HepG2 (cell line): ENCODE data around the gene NAV3. TPM values are rescaled to one million over a fixed set of nuclear protein-coding genes. Genes with fewer than 3 reads are reported as not detected.

Experiments used
- ATAC-seq: fragments of 200-7000 bp; cut with Tn5 transposase; 3 replicates; pipeline ENCODE4 v1.9.1; 2020; ENCODE audit warnings: mild to moderate bottlenecking, moderate library complexity
- BruUV-seq: library from RNA; stranded (reverse); fragments of 400-500 nt; replicated peaks from 2 replicates; lab custom pipeline; 2021; lab: Mats Ljungman, UMichigan
- CTCF ChIA-PET: fragments of 300-600 bp; formaldehyde crosslinking; extraction: SDS; loops from one replicate; lab custom pipeline; 2021; ENCODE audit warnings: low total read pairs, inconsistent platforms, low intra/inter-chr PET ratio; lab: Yijun Ruan, JAX
- POLR2A ChIA-PET: fragments of 350-600 bp; sonication (Branson Sonifier 250); formaldehyde crosslinking; loops from one replicate; lab custom pipeline; 2020; ENCODE audit warnings: antibody characterized with exemption, inconsistent platforms; lab: Yijun Ruan, JAX
- DNase-seq: peaks from one replicate; pipeline ENCODE4 v3.0.0-alpha.2; 2015; ENCODE audit warnings: low spot score
- FAIRE-seq: peaks from 3 replicates; lab custom pipeline; 2011; peaks lifted over from hg19 to GRCh38; lab: Jason Lieb, UNC
- H2AFZ ChIP-seq: one replicate; pipeline ENCODE4 v1.6.1; 2011; ENCODE audit warnings: low read length, inconsistent platforms
- H3K27ac ChIP-seq: fragments of 300-600 bp; 3 replicates; pipeline ENCODE4 v1.8.0; 2011; ENCODE audit warnings: mixed run types, mild to moderate bottlenecking, mixed read lengths, low read length, inconsistent platforms; ENCODE audit not compliant: insufficient read depth; ENCODE audit errors: extremely low read length
- H3K27me3 ChIP-seq, 2 experiments: fragments of 200-600 bp in 1 of 2; 2 replicates in 1 of 2; 3 replicates in 1 of 2; pipeline versions ENCODE4 v1.6.0 to v1.8.0; 2011; ENCODE audit warnings: low read length in 2 of 2, mild to moderate bottlenecking in 2 of 2, moderate library complexity in 2 of 2, inconsistent platforms in 1 of 2; ENCODE audit not compliant: insufficient read depth in 2 of 2, control insufficient read depth in 1 of 2
- H3K36me3 ChIP-seq, 2 experiments: fragments of 200-600 bp in 1 of 2; replicated peaks in 1 of 2; 2 replicates in 1 of 2; 3 replicates in 1 of 2; pipeline versions ENCODE4 v1.5.1 to v1.8.0; 2011; ENCODE audit warnings: low read length in 2 of 2, inconsistent platforms in 1 of 2; ENCODE audit not compliant: insufficient read depth in 2 of 2, control insufficient read depth in 1 of 2
- H3K4me1 ChIP-seq: 2 replicates; pipeline ENCODE4 v1.5.1; 2012; ENCODE audit warnings: low read length, inconsistent platforms; ENCODE audit not compliant: insufficient read depth
- H3K4me2 ChIP-seq: 2 replicates; pipeline ENCODE4 v1.6.0; 2011; ENCODE audit warnings: low read depth, low read length, inconsistent platforms
- H3K4me3 ChIP-seq, 3 experiments: fragments of 200-600 bp in 1 of 3; sonication (generic), shearing (Covaris generic) in 1 of 3; replicated peaks in 1 of 3; 2 replicates each; pipeline ENCODE4 v1.5.1; 2011 to 2016; ENCODE audit warnings: low read length in 3 of 3, inconsistent platforms in 2 of 3, low read depth in 2 of 3, mild to moderate bottlenecking in 2 of 3, control low read depth in 1 of 3, mixed read lengths in 1 of 3; ENCODE audit not compliant: insufficient read depth in 1 of 3
- H3K79me2 ChIP-seq: one replicate; pipeline ENCODE4 v1.6.1; 2011; ENCODE audit warnings: low read length, inconsistent platforms; ENCODE audit not compliant: insufficient read depth
- H3K9ac ChIP-seq: 2 replicates; pipeline ENCODE4 v1.6.0; 2011; ENCODE audit warnings: mild to moderate bottlenecking, low read depth, low read length, inconsistent platforms; ENCODE audit not compliant: insufficient read depth
- H3K9me3 ChIP-seq: 2 replicates; pipeline ENCODE4 v1.5.1; 2012; ENCODE audit warnings: mild to moderate bottlenecking, low read length
- H4K20me1 ChIP-seq: 2 replicates; pipeline ENCODE4 v1.6.0; 2011; ENCODE audit warnings: inconsistent platforms, mild to moderate bottlenecking, low read length, moderate library complexity; ENCODE audit not compliant: insufficient read depth
- ARHGAP35 ChIP-seq: sonication (generic); formaldehyde crosslinking; IDR thresholded peaks from 2 replicates; pipeline ENCODE4 v1.9.0; 2022; ENCODE audit warnings: mild to moderate bottlenecking, inconsistent platforms, moderate library complexity, missing genetic modification reagents, borderline replicate concordance
- ARNT2 ChIP-seq: sonication (generic); formaldehyde crosslinking; IDR thresholded peaks from 2 replicates; pipeline ENCODE4 v1.8.0; 2022; ENCODE audit warnings: mild to moderate bottlenecking, low read depth, missing genetic modification reagents, moderate library complexity
- ELF4 ChIP-seq: sonication (generic); formaldehyde crosslinking; IDR thresholded peaks from 2 replicates; pipeline ENCODE4 v1.5.0; 2020; ENCODE audit warnings: missing genetic modification reagents, mild to moderate bottlenecking, moderate library complexity, borderline replicate concordance
- EZH2 ChIP-seq: conservative IDR thresholded peaks from 2 replicates; pipeline ENCODE4 v1.6.1; 2012; ENCODE audit warnings: mild to moderate bottlenecking, low read depth, low read length, moderate library complexity
- ISX ChIP-seq: sonication (generic); formaldehyde crosslinking; conservative IDR thresholded peaks from 2 replicates; pipeline ENCODE4 v1.5.0; 2020; ENCODE audit warnings: missing genetic modification reagents
- NPAS2 ChIP-seq: sonication (generic); formaldehyde crosslinking; IDR thresholded peaks from 2 replicates; pipeline ENCODE4 v1.8.0; 2022; ENCODE audit warnings: mild to moderate bottlenecking, missing genetic modification reagents, borderline replicate concordance
- SNAPC2 ChIP-seq: sonication (generic); formaldehyde crosslinking; IDR thresholded peaks from 2 replicates; pipeline ENCODE4 v1.8.1; 2022; ENCODE audit warnings: mild to moderate bottlenecking, missing genetic modification reagents
- WIZ ChIP-seq: sonication (generic); formaldehyde crosslinking; IDR thresholded peaks from 2 replicates; pipeline ENCODE4 v1.5.1; 2020; ENCODE audit warnings: mild to moderate bottlenecking, missing genetic modification reagents
- ZNF337 ChIP-seq: sonication (generic); formaldehyde crosslinking; IDR thresholded peaks from 2 replicates; pipeline ENCODE4 v1.5.1; 2020; ENCODE audit warnings: missing genetic modification reagents, low read depth, mild to moderate bottlenecking, borderline replicate concordance
- ZNF891 ChIP-seq: sonication (generic); formaldehyde crosslinking; IDR thresholded peaks from 2 replicates; pipeline ENCODE4 v1.5.0; 2020; ENCODE audit warnings: mild to moderate bottlenecking, missing genetic modification reagents
- whole genome bisulfite sequencing: methylation state at CpG from one replicate; pipeline ENCODE4 v1.1.6; 2017; ENCODE audit warnings: low lambda C conversion rate; 5-methylcytosine and 5-hydroxymethylcytosine counted together
- in situ Hi-C: cut with HindIII; loops from 2 replicates; pipeline ENCODE4 v1.10.0; 2017; ENCODE audit warnings: low pct_unique_long_range_greater_than_20kb; ENCODE audit not compliant: extremely low pct_ligation_motif_present
- intact Hi-C: fragments of 100-400 bp; cut with micrococcal nuclease; formaldehyde crosslinking; loops from one replicate; pipeline ENCODE4 v1.10.0; 2022; ENCODE audit not compliant: unreplicated experiment
- polyA plus RNA-seq, 8 experiments: library from polyadenylated mRNA; depleted of rRNA in 3 of 8; stranded (reverse) in 7 of 8; unstranded in 1 of 8; fragments of >200 nt; fragmentation: Illumina TruSeq in 4 of 8; extraction: Trizol in 4 of 8; gene quantifications; 2 replicates each; pipeline versions ENCODE4 v1.2.1 to v1.2.3, GENCODE V29; 2011 to 2016; ENCODE audit warnings: low read depth in 4 of 8, missing spikeins in 1 of 8, mixed read lengths in 1 of 8; ENCODE audit not compliant: insufficient read depth in 1 of 8
- total RNA-seq, 5 experiments: library from RNA; depleted of rRNA; stranded (reverse); fragments of >200 nt; fragmentation: Illumina TruSeq; extraction: Trizol; gene quantifications; 2 replicates each; pipeline ENCODE4 v1.2.3, GENCODE V29; 2016; ENCODE audit warnings: low read depth in 1 of 5
- TF ChIP-seq, protein P1 (sequence below): sonication (generic); formaldehyde crosslinking; IDR thresholded peaks from 2 replicates; pipeline ENCODE4 v1.4.0; 2020; ENCODE audit warnings: missing genetic modification reagents, borderline replicate concordance
- TF ChIP-seq, protein P2 (sequence below): sonication (generic); formaldehyde crosslinking; IDR thresholded peaks from 2 replicates; pipeline ENCODE4 v1.8.1; 2023; ENCODE audit warnings: mild to moderate bottlenecking, missing genetic modification reagents
- TF ChIP-seq, protein P3 (sequence below): sonication (generic); formaldehyde crosslinking; IDR thresholded peaks from 2 replicates; pipeline ENCODE4 v1.4.0; 2020; ENCODE audit warnings: missing genetic modification reagents
- TF ChIP-seq, protein P4 (sequence below): sonication (generic); formaldehyde crosslinking; conservative IDR thresholded peaks from 2 replicates; pipeline ENCODE4 v1.5.0; 2020; ENCODE audit warnings: missing genetic modification reagents

NAV3 gene
- total and polyA plus RNA-seq, 2 of the 13 experiments (the other 11 are each of a cell fraction or from before 2014, with no cell fraction given) = 0.01 to 0.18 TPM

DNA sequence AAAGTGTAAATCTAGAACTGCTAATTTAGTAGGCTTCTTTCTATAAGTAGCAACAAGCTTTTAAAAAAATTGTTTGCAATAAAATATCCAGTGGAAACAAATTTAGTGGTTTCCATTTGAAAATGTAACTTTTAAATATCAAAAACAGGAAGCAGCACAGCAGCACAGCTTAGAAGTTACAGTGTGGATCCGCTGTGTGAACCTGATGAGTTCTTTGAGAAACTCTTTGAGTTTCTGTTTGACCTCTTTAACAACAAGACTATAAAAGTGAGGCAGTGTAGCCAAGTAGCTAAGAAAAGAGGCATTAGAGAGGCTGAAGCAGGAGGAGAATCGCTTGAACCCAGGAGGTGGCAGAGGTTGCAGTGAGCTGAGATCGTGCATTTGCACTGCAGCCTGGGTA is 178.3 kb downstream of the NAV3 start:
- in situ Hi-C loops = no loop called here
- POLR2A ChIA-PET = no interaction called here
- TF ChIP-seq WIZ (no peak), ELF4 (CRISPR knock-in tag) (no peak), ARNT2 (CRISPR knock-in tag) (no peak), ARHGAP35 (CRISPR knock-in tag) (no peak), ZNF891 (CRISPR knock-in tag) (no peak), EZH2 (no peak), NPAS2 (no peak), SNAPC2 (no peak), ZNF337 (CRISPR knock-in tag) (no peak), ISX (CRISPR knock-in tag) (no peak)
- TF ChIP-seq, protein P1, sequence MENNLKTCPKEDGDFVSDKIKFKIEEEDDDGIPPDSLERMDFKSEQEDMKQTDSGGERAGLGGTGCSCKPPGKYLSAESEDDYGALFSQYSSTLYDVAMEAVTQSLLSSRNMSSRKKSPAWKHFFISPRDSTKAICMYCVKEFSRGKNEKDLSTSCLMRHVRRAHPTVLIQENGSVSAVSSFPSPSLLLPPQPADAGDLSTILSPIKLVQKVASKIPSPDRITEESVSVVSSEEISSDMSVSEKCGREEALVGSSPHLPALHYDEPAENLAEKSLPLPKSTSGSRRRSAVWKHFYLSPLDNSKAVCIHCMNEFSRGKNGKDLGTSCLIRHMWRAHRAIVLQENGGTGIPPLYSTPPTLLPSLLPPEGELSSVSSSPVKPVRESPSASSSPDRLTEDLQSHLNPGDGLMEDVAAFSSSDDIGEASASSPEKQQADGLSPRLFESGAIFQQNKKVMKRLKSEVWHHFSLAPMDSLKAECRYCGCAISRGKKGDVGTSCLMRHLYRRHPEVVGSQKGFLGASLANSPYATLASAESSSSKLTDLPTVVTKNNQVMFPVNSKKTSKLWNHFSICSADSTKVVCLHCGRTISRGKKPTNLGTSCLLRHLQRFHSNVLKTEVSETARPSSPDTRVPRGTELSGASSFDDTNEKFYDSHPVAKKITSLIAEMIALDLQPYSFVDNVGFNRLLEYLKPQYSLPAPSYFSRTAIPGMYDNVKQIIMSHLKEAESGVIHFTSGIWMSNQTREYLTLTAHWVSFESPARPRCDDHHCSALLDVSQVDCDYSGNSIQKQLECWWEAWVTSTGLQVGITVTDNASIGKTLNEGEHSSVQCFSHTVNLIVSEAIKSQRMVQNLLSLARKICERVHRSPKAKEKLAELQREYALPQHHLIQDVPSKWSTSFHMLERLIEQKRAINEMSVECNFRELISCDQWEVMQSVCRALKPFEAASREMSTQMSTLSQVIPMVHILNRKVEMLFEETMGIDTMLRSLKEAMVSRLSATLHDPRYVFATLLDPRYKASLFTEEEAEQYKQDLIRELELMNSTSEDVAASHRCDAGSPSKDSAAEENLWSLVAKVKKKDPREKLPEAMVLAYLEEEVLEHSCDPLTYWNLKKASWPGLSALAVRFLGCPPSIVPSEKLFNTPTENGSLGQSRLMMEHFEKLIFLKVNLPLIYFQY (CRISPR knock-in tag) = no peak
- TF ChIP-seq, protein P2, sequence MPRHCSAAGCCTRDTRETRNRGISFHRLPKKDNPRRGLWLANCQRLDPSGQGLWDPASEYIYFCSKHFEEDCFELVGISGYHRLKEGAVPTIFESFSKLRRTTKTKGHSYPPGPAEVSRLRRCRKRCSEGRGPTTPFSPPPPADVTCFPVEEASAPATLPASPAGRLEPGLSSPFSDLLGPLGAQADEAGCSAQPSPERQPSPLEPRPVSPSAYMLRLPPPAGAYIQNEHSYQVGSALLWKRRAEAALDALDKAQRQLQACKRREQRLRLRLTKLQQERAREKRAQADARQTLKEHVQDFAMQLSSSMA (CRISPR knock-in tag) = no peak
- TF ChIP-seq, protein P3, sequence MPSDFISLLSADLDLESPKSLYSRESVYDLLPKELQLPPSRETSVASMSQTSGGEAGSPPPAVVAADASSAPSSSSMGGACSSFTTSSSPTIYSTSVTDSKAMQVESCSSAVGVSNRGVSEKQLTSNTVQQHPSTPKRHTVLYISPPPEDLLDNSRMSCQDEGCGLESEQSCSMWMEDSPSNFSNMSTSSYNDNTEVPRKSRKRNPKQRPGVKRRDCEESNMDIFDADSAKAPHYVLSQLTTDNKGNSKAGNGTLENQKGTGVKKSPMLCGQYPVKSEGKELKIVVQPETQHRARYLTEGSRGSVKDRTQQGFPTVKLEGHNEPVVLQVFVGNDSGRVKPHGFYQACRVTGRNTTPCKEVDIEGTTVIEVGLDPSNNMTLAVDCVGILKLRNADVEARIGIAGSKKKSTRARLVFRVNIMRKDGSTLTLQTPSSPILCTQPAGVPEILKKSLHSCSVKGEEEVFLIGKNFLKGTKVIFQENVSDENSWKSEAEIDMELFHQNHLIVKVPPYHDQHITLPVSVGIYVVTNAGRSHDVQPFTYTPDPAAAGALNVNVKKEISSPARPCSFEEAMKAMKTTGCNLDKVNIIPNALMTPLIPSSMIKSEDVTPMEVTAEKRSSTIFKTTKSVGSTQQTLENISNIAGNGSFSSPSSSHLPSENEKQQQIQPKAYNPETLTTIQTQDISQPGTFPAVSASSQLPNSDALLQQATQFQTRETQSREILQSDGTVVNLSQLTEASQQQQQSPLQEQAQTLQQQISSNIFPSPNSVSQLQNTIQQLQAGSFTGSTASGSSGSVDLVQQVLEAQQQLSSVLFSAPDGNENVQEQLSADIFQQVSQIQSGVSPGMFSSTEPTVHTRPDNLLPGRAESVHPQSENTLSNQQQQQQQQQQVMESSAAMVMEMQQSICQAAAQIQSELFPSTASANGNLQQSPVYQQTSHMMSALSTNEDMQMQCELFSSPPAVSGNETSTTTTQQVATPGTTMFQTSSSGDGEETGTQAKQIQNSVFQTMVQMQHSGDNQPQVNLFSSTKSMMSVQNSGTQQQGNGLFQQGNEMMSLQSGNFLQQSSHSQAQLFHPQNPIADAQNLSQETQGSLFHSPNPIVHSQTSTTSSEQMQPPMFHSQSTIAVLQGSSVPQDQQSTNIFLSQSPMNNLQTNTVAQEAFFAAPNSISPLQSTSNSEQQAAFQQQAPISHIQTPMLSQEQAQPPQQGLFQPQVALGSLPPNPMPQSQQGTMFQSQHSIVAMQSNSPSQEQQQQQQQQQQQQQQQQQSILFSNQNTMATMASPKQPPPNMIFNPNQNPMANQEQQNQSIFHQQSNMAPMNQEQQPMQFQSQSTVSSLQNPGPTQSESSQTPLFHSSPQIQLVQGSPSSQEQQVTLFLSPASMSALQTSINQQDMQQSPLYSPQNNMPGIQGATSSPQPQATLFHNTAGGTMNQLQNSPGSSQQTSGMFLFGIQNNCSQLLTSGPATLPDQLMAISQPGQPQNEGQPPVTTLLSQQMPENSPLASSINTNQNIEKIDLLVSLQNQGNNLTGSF (CRISPR knock-in tag) = no peak
- TF ChIP-seq, protein P4, sequence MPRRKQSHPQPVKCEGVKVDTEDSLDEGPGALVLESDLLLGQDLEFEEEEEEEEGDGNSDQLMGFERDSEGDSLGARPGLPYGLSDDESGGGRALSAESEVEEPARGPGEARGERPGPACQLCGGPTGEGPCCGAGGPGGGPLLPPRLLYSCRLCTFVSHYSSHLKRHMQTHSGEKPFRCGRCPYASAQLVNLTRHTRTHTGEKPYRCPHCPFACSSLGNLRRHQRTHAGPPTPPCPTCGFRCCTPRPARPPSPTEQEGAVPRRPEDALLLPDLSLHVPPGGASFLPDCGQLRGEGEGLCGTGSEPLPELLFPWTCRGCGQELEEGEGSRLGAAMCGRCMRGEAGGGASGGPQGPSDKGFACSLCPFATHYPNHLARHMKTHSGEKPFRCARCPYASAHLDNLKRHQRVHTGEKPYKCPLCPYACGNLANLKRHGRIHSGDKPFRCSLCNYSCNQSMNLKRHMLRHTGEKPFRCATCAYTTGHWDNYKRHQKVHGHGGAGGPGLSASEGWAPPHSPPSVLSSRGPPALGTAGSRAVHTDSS (CRISPR knock-in tag) = no peak

More for the DNA sequence above, 178.3 kb downstream of the NAV3 start:
- H3K4me2 ChIP-seq = no peak overlapping the region
- H3K27me3 ChIP-seq = no peaks in the 10 kb centered on the region
- H3K27ac ChIP-seq = no peak overlapping the region
- DNase-seq = no peak
- no peak overlapping the region for H2AFZ ChIP-seq
- no peak for FAIRE-seq
- H3K36me3 ChIP-seq = no peaks in the 10 kb centered on the region
- no peaks in the 10 kb centered on the region for H3K4me1 ChIP-seq
- CTCF ChIA-PET = no interaction called here
- WGBS = 6% methylated on average over 3 of the region's 3 CpGs
- no peak overlapping the region for H3K9ac ChIP-seq
- no peaks in the 10 kb centered on the region for H4K20me1 ChIP-seq
- no peaks in the 10 kb centered on the region for H3K79me2 ChIP-seq
- no peaks in the 10 kb centered on the region for H3K9me3 ChIP-seq
- no peak overlapping the region for H3K4me3 ChIP-seq
- no peak for ATAC-seq
- no TSS peak for BruUV-seq
- intact Hi-C loops = no loop called here
